Chondrocyte (in vitro differentiated cells): ENCODE data around the gene MS4A14. TPM values are rescaled to one million over a fixed set of nuclear protein-coding genes. Genes with fewer than 3 reads are reported as not detected.
A peak's percentile ranks its signal among the peaks of the same experiment; 100 is the strongest.
"Not testable (repeated sequence)": the region's sequence is repeated elsewhere in the genome, so short reads cannot be mapped to it uniquely, and the experiment has no call there.

Experiments used
- DNase-seq: peaks from one replicate; pipeline ENCODE4 v3.0.0; 2021; ENCODE audit warnings: mixed read lengths, low spot score
- H3K27ac Mint-ChIP-seq: one replicate; pipeline ENCODE4 v1.8.0; 2021; ENCODE audit warnings: mild to moderate bottlenecking, moderate library complexity, mixed read lengths; ENCODE audit not compliant: unreplicated experiment
- H3K27me3 Mint-ChIP-seq: 2 replicates; pipeline ENCODE4 v1.8.0; 2021; ENCODE audit warnings: low read depth, mixed read lengths
- H3K36me3 Mint-ChIP-seq: 2 replicates; pipeline ENCODE4 v1.8.0; 2021; ENCODE audit warnings: low read depth, mixed read lengths
- H3K4me1 Mint-ChIP-seq: 2 replicates; pipeline ENCODE4 v1.8.0; 2021; ENCODE audit warnings: low read depth, mild to moderate bottlenecking, mixed read lengths
- H3K4me3 Mint-ChIP-seq: one replicate; pipeline ENCODE4 v1.8.0; 2021; ENCODE audit warnings: mild to moderate bottlenecking, moderate library complexity, mixed read lengths; ENCODE audit not compliant: unreplicated experiment
- H3K9me3 Mint-ChIP-seq: 2 replicates; pipeline ENCODE4 v1.8.0; 2021; ENCODE audit warnings: low read depth, mixed read lengths
- total RNA-seq: library from RNA; stranded (reverse); gene quantifications from 3 replicates; pipeline ENCODE4 v1.2.1, GENCODE V29; 2021
- TF ChIP-seq, protein P1 (sequence below): fragments of 200-600 bp; sonication (generic); IDR thresholded peaks from 2 replicates; pipeline ENCODE4 v1.5.0; 2021; ENCODE audit warnings: antibody characterized with exemption, mild to moderate bottlenecking, moderate library complexity

MS4A14 gene
- total RNA-seq, 1 donor from 2014 or later = not detected

DNA sequence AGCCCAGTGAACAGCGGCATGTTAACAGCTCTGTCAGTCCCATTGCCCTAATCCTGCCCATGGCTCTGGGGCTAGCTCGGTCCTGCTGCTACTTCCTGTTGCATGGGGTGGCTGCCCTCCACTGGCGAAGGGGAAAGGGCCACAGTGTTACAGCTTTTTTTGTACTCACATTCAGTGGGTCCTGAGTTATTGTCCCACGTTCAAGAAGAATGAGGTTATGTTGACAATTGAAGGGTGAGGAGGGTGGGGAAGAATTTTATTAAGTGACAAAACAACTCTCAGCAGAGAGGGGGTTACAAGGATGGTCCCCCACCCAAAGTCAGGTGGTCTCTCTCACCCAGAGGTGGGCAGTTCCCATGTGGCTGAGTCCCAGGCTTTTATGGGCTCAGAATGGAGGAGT, 35.6 kb upstream of the MS4A14 start:
- DNase-seq = no peak
- peaks cover 32% of the 10 kb centered on the region for H3K27me3 Mint-ChIP-seq

GRCh38 chr11:60362241-60362640, 34.0 kb upstream of the MS4A14 start:
- no peak overlapping the region for H3K4me3 Mint-ChIP-seq
- H3K36me3 Mint-ChIP-seq = no peaks in the 10 kb centered on the region
- no peaks in the 10 kb centered on the region for H3K4me1 Mint-ChIP-seq
- H3K27me3 Mint-ChIP-seq = peaks cover 36% of the 10 kb centered on the region
- TF ChIP-seq, protein P1, sequence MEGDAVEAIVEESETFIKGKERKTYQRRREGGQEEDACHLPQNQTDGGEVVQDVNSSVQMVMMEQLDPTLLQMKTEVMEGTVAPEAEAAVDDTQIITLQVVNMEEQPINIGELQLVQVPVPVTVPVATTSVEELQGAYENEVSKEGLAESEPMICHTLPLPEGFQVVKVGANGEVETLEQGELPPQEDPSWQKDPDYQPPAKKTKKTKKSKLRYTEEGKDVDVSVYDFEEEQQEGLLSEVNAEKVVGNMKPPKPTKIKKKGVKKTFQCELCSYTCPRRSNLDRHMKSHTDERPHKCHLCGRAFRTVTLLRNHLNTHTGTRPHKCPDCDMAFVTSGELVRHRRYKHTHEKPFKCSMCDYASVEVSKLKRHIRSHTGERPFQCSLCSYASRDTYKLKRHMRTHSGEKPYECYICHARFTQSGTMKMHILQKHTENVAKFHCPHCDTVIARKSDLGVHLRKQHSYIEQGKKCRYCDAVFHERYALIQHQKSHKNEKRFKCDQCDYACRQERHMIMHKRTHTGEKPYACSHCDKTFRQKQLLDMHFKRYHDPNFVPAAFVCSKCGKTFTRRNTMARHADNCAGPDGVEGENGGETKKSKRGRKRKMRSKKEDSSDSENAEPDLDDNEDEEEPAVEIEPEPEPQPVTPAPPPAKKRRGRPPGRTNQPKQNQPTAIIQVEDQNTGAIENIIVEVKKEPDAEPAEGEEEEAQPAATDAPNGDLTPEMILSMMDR = no peak
- no peaks in the 10 kb centered on the region for H3K9me3 Mint-ChIP-seq
- no peak overlapping the region for H3K27ac Mint-ChIP-seq
- DNase-seq = no peak

More for the DNA sequence above, 35.6 kb upstream of the MS4A14 start:
- Mint-ChIP-seq H3K36me3 (no peaks in the 10 kb centered on the region), H3K4me1 (no peaks in the 10 kb centered on the region), H3K4me3 (no peak overlapping the region), H3K9me3 (no peaks in the 10 kb centered on the region), H3K27ac (no peak overlapping the region)
- TF ChIP-seq, protein P1 = no peak

- TF ChIP-seq, protein P1 = peak; percentile 85
- Mint-ChIP-seq H3K9me3 (no peaks in the 10 kb centered on the region), H3K4me1 (no peaks in the 10 kb centered on the region), H3K27me3 (peaks cover 40% of the 10 kb centered on the region), H3K27ac (no peak overlapping the region), H3K36me3 (no peaks in the 10 kb centered on the region), H3K4me3 (no peak overlapping the region)
- no peak for DNase-seq
Observed at GRCh38 chr11:60363542-60364470, 32.5 kb upstream of the MS4A14 start.

- DNase-seq, H3K4me3 Mint-ChIP-seq, H3K4me1 Mint-ChIP-seq, H3K9me3 Mint-ChIP-seq, H3K27ac Mint-ChIP-seq, H3K36me3 Mint-ChIP-seq: not testable (repeated sequence)
- peaks cover 36% of the 10 kb centered on the region for H3K27me3 Mint-ChIP-seq
Observed at GRCh38 chr11:60366262-60366904, 29.9 kb upstream of the MS4A14 start.

GRCh38 chr11:60367009-60367408, 29.2 kb upstream of the MS4A14 start:
- DNase-seq = no peak
- Mint-ChIP-seq H3K9me3 (no peaks in the 10 kb centered on the region), H3K27ac (no peak overlapping the region), H3K36me3 (no peaks in the 10 kb centered on the region), H3K4me3 (no peak overlapping the region), H3K27me3 (peaks cover 32% of the 10 kb centered on the region), H3K4me1 (peaks cover 8% of the 10 kb centered on the region)
- TF ChIP-seq, protein P1 = no peak
